Chondrocyte (in vitro differentiated cells): ENCODE measurements around the gene NPAS3. TPM values are rescaled to one million over a fixed set of nuclear protein-coding genes. Genes with fewer than 3 reads are reported as not detected.

ENCODE experiments used
- DNase-seq: peaks from one replicate; pipeline ENCODE4 v3.0.0; 2021; ENCODE audit warnings: mixed read lengths, low spot score
- H3K27ac Mint-ChIP-seq: one replicate; pipeline ENCODE4 v1.8.0; 2021; ENCODE audit warnings: mild to moderate bottlenecking, moderate library complexity, mixed read lengths; ENCODE audit not compliant: unreplicated experiment
- H3K27me3 Mint-ChIP-seq: 2 replicates; pipeline ENCODE4 v1.8.0; 2021; ENCODE audit warnings: low read depth, mixed read lengths
- H3K36me3 Mint-ChIP-seq: 2 replicates; pipeline ENCODE4 v1.8.0; 2021; ENCODE audit warnings: low read depth, mixed read lengths
- H3K4me1 Mint-ChIP-seq: 2 replicates; pipeline ENCODE4 v1.8.0; 2021; ENCODE audit warnings: low read depth, mild to moderate bottlenecking, mixed read lengths
- H3K4me3 Mint-ChIP-seq: one replicate; pipeline ENCODE4 v1.8.0; 2021; ENCODE audit warnings: mild to moderate bottlenecking, moderate library complexity, mixed read lengths; ENCODE audit not compliant: unreplicated experiment
- H3K9me3 Mint-ChIP-seq: 2 replicates; pipeline ENCODE4 v1.8.0; 2021; ENCODE audit warnings: low read depth, mixed read lengths
- total RNA-seq: library from RNA; stranded (reverse); gene quantifications from 3 replicates; pipeline ENCODE4 v1.2.1, GENCODE V29; 2021
- TF ChIP-seq, protein P1 (sequence below): fragments of 200-600 bp; sonication (generic); IDR thresholded peaks from 2 replicates; pipeline ENCODE4 v1.5.0; 2021; ENCODE audit warnings: antibody characterized with exemption, mild to moderate bottlenecking, moderate library complexity

NPAS3 gene
- total RNA-seq, 1 donor from 2014 or later = 2.6 TPM

GRCh38 chr14:33541171-33541570 lies 602.5 kb downstream of the NPAS3 start:
- no peaks in the 10 kb centered on the region for H3K9me3 Mint-ChIP-seq
- H3K4me3 Mint-ChIP-seq = no peak overlapping the region
- no peaks in the 10 kb centered on the region for H3K4me1 Mint-ChIP-seq
- H3K27ac Mint-ChIP-seq = no peak overlapping the region
- H3K27me3 Mint-ChIP-seq = no peaks in the 10 kb centered on the region
- no peak for DNase-seq
- no peaks in the 10 kb centered on the region for H3K36me3 Mint-ChIP-seq
- TF ChIP-seq, protein P1, sequence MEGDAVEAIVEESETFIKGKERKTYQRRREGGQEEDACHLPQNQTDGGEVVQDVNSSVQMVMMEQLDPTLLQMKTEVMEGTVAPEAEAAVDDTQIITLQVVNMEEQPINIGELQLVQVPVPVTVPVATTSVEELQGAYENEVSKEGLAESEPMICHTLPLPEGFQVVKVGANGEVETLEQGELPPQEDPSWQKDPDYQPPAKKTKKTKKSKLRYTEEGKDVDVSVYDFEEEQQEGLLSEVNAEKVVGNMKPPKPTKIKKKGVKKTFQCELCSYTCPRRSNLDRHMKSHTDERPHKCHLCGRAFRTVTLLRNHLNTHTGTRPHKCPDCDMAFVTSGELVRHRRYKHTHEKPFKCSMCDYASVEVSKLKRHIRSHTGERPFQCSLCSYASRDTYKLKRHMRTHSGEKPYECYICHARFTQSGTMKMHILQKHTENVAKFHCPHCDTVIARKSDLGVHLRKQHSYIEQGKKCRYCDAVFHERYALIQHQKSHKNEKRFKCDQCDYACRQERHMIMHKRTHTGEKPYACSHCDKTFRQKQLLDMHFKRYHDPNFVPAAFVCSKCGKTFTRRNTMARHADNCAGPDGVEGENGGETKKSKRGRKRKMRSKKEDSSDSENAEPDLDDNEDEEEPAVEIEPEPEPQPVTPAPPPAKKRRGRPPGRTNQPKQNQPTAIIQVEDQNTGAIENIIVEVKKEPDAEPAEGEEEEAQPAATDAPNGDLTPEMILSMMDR = no peak

DNA sequence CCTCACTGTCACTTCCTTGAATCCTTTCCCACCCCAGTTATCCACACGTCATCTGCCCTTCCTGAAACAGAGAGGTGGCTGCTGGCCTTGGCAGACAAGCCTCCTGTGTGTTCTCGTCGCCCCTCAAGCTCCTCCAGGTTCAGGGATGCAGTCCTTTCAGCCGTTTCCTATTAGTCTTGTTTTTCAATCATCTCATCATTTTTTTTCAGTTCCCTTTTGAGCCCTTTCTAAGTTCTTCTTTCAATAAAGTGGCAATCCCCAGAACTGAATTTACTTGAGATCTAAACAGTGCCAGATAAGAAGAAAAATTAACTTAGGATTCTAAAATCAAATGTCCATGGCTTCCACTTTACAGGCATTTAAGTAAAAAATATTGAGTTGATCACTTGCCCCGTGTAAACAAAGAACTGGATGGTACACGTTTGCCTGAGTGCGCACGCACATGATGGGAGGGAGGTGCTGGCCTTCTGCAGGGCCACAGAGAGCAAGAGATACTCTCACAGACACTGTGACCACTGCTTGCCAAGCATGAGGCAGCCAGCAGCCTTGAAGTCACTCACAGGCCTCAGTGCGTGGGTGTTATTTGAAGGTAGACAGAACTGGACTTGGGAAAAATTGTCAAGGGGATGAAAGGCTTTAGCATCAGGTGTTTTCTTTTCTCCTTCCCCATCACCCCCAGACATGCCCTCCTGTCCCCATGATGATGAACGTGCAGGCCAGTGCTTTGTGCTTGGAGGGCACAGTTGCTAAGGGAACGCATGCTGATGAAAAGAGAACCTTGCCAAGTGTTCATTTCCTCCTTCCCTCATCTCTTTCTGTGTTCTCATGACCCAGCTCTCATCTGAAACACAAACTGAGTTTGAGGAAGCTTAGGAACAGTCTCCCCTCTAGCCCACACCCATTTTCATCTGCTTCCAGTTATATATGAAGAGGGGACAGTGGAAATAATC lies 603.9 kb downstream of the NPAS3 start:
- no peak for DNase-seq
- Mint-ChIP-seq H3K4me1 (no peaks in the 10 kb centered on the region), H3K9me3 (no peaks in the 10 kb centered on the region), H3K27me3 (no peaks in the 10 kb centered on the region), H3K4me3 (no peak overlapping the region), H3K36me3 (no peaks in the 10 kb centered on the region), H3K27ac (no peak overlapping the region)
- TF ChIP-seq, protein P1 = no peak

- no peaks in the 10 kb centered on the region for H3K9me3 Mint-ChIP-seq
- H3K27ac Mint-ChIP-seq = no peak overlapping the region
- H3K27me3 Mint-ChIP-seq = no peaks in the 10 kb centered on the region
- DNase-seq = no peak
- no peaks in the 10 kb centered on the region for H3K36me3 Mint-ChIP-seq
- H3K4me1 Mint-ChIP-seq = no peaks in the 10 kb centered on the region
- TF ChIP-seq, protein P1 = no peak
- no peak overlapping the region for H3K4me3 Mint-ChIP-seq
These were observed 607.0 kb downstream of the NPAS3 start for GRCh38 chr14:33545696-33546095.

DNA sequence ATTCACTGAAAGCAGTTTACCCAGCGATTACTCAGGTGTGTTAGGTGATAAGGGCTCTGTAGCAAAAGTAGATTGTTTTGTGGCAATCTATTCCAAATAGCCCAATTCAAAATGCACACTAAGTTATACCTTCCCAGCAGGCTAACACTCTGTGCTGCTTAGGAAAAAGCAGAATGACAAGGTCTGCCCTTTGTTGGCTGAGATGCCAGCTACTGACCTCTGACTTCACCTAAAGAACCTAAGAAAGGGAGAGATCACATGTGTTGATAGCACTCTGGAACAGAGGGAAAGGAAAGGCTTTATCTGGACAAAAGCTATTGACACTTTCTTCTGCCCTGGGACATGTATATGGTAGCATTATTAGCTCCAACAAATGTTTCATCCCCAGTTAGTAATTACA lies 609.9 kb downstream of the NPAS3 start:
- Mint-ChIP-seq H3K4me1 (no peaks in the 10 kb centered on the region), H3K4me3 (no peak overlapping the region), H3K27me3 (no peaks in the 10 kb centered on the region), H3K27ac (no peak overlapping the region), H3K36me3 (no peaks in the 10 kb centered on the region), H3K9me3 (no peaks in the 10 kb centered on the region)
- no peak for DNase-seq
- TF ChIP-seq, protein P1 = no peak

GRCh38 chr14:33551963-33552362 lies 613.3 kb downstream of the NPAS3 start:
- Mint-ChIP-seq H3K36me3 (no peaks in the 10 kb centered on the region), H3K4me3 (no peak overlapping the region), H3K27ac (no peak overlapping the region), H3K27me3 (no peaks in the 10 kb centered on the region), H3K9me3 (no peaks in the 10 kb centered on the region), H3K4me1 (peaks cover 15% of the 10 kb centered on the region)
- TF ChIP-seq, protein P1 = no peak
- DNase-seq = no peak
